Mammary epithelial cell (primary cell): Measurements from ENCODE around the gene LY86.
"Not testable (repeated sequence)": the region's sequence is repeated elsewhere in the genome, so short reads cannot be mapped to it uniquely, and the experiment has no call there.

Source experiments
- CTCF ChIP-seq, 2 donors: IDR thresholded peaks in 1 of 2; conservative IDR thresholded peaks in 1 of 2; 2 replicates each; pipeline ENCODE4 v1.5.1; 2011 to 2012; ENCODE audit warnings: inconsistent platforms in 2 of 2, low read length in 2 of 2, mild to moderate bottlenecking in 2 of 2, control low read depth in 1 of 2, low read depth in 1 of 2; ENCODE audit not compliant: insufficient read depth in 1 of 2; ENCODE audit errors: extremely low read depth in 1 of 2
- EZH2 ChIP-seq: IDR thresholded peaks from 2 replicates; pipeline ENCODE4 v1.6.1; 2012; ENCODE audit warnings: low read length, inconsistent platforms, borderline replicate concordance

GRCh38 chr6:6613103-6613718 is 24.7 kb downstream of the LY86 start:
- TF ChIP-seq EZH2; CTCF (conservative IDR thresholded peaks at IDR 0.05 in 1 of 2, IDR thresholded peaks at IDR 0.05 in 1 of 2; ENCODE audit: extremely low read depth in 1 of 2, insufficient read depth in 1 of 2, low read depth in 1 of 2, low read length in 2 of 2): not testable (repeated sequence)
